NCI-H187 treated with DMSO at 0.1 percent for 48 hours (cell line): ENCODE measurements around the gene CIAO3.
A peak's percentile ranks its signal among the peaks of the same experiment; 100 is the strongest.

ENCODE experiments used
- DNase-seq: peaks from one replicate; lab custom pipeline; 2025; lab: John Stamatoyannopoulos, UW

The CIAO3 gene

DNA sequence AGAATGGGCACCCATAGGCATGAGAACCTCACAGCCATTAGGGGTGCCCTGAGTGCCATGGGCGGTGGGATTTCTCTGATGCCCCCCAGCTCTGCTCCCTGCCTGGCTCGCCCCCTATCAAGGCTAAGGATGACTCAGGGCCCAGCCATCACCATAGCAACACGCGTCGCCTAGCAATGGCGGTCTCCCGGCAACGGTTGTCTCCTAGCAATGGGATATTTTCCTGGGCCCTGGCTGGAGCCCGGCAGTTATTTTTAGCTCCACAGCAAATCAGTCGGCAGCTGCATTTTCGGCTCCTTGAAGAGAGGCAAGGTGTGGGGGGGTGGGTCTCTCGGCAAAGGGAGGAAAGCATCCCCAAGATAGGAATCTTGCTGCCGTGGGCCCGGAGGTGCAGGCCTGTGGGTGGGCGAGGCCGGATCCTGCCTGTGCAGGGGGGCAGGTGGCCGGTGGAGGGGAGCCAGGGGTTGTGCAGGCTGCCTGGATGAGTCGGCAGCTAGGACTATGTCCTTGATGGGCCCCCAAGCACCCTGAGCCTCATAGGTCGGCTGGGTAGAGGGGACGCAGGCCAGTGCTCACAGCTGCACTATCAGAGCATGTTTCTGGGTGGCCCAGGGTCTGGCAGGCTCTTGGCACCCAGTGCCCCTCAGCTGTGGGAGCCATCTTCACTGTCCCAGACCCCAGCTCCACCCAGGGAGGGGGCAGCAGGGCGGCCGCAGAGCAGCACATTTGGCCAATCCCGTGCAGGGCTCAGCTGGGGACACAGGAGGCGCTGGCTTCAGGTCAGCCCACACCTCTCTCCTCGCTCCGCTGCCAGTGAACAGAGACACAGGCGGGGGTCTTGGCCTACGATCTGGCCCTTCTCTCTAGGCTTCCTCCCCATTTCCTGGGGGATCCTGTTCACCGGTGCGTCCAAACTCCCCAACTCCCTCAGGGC, 31.0 kb downstream of the CIAO3 start:
- DNase-seq: peak; percentile 91

- DNase-seq: no peak
These were observed 31.8 kb downstream of the CIAO3 start for GRCh38 chr16:708959-709358.

- no peak for DNase-seq
These were observed 32.8 kb downstream of the CIAO3 start for GRCh38 chr16:708019-708418.

GRCh38 chr16:707062-707538, 33.7 kb downstream of the CIAO3 start:
- DNase-seq: no peak

DNA sequence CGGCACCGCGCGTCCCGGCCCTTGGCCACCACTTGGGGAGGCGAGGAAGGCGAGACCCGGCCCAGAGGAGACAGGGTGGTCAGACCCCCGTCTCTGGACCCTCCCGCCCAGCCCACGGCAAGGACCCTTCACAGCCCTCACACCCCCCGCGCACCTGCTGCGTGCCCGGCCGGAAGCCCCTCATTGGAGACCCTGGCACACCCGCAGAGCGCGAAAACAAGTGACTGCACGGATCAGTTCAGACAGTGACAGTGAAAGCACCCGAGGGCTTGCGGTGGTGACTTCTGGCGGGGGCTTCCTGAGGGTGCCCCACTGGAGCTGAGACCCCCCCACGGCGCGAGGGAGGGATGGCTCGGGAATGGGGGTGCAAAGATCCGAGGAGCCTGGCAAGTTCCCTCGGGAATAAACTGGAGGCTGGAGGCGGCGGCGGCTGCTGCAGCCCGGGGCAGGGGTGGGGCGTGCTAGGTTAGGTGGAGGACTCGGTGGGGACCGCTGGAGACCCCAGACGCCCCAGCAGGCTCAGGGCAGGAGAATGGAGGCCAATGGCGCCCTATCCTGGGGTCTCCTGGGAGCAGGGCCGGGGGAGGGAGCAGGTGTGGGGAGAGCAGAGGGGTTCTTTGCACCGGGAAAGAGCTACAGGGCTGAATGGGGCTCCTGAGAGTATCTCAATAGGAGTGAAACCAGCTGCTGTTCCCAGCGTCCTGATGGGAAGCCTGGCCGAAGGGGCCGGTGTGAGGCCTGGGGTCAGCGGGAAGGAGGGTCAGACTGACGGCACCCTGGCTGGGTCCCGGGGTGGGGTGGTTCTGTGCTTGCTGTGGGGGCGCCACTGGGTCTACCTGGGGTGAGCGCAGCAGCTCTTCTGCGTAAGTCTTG, 34.4 kb downstream of the CIAO3 start:
- DNase-seq: no peak

DNA sequence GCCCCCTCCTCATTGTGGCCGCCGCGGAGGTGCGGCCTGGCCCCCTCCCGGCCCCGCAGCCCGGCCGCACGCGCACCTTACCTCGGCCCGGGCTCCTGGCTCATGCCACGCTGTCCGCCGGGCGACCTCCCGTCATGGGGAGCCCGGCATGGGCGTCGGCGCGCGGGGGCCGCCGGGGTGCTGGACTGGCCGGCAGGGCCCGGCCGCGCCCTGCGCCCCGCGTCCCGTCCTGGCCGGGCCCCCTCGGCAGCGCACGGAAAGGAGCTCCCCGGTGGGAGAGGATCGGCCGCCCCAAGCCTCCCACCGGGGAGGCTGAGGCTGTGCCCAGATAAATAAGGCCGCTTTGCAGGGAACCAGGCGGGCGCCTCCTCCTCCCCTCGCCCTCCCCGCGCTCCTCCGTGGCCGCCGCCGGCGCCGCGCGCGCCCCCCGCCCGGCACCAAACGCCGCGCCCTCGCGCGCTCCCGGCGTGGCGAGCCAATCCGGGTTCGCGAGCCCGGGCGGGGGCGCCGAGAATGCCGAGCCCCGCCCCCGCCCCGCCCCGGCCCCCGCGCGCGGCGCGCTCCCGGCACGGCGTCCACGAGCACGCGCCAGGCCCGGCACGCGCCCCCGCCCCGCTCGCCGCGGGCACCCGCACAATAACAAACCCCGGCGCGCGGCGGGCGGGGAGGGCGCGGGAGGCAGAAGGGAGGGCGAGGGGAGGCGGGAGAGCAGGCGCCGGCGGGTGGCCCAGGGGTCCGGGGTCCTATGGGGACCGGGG, 35.2 kb downstream of the CIAO3 start, which contains the start of gene FBXL16:
TSS of gene FBXL16 (minus strand) at position 371 of the 758 bp plus-strand sequence. CDS start 8,396 bp downstream, outside the sequence.
- DNase-seq: no peak

GRCh38 chr16:704552-705380, 36.0 kb downstream of the CIAO3 start:
- no peak for DNase-seq

- no peak for DNase-seq
These were observed 36.8 kb downstream of the CIAO3 start for GRCh38 chr16:704047-704446.

GRCh38 chr16:703406-703805, 37.4 kb downstream of the CIAO3 start:
- DNase-seq: no peak

- DNase-seq: no peak
These were observed 38.5 kb downstream of the CIAO3 start for GRCh38 chr16:702341-702740.

DNA sequence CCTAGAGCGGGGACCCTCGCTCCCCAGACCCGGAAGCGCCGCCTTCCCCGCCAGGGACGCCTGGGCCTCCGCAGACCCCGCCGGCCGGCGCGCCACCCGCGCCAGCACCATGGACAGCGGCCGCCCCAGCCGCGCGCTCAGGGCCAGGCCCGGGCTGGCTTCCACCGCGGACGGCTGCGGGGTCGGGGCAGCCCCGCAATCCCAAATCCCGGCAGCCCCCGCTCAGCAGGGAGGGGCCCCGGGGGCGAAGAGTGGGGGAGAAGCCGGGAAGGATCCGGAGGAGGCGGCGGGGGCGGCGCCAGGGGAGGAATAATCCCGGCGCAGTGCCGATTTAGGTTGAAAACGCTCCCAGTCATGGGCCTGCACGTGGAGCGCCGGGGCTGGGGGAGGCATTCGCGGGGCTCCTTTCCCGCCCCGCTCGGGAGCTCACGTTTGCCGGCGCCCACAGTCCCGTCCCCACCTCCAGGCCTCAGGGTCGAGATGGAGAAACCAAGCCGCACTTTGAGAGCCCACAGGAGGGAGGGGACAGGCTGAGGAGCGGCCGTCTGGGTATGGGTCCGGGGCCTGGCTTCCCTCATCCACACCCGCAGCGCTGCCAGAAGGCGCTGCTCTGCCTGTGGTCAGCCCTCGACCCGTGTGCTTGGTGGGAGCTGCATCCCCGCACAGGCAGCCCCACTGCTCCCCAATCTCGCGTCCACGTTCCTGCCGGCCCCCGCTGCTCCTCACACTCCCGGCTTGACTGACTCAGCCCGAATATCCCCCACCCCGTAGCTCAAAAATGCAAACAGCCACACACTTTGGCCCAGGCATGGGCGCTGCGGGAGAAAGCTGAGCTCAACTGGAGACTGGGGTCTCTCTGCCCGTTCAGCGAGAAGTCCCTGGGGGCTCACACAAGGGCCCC, 39.9 kb downstream of the CIAO3 start:
- no peak for DNase-seq

DNA sequence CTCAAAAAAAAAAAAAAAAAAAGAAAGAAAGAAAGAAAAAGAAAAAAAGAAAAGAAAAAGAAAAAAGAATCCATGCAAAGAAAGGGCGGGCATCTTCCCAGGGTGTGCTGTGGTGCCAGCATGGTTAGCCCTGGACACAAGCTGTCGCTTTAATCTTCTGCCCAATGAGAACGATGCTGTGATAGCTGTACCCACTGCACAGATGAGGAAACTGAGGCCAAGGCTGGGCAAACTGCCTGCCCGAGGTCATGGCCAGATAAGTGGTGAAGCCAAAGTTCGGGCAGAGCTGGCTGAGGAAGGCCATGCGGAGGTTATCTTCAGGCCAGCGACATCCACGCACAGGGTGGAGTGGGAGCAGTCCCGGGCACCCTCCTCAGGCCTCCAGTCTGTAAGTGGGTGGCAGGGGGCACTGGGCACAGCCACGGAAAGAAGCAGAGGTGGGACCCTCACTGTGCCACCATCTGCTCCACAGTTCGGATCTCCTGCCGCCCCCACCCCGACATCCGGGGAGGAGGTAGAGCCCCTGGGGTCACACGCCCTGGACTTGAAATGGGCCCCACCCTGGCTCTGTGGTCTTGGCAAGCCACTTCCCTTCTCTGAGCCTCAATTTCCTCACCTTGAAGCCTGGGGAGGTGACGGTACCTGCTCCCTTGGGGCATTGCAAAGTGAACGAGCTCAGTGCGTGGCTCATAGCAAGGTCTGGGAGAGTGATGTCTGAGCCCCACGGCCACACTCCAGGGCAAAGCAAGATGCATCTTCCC, 41.7 kb downstream of the CIAO3 start:
- DNase-seq: no peak

DNA sequence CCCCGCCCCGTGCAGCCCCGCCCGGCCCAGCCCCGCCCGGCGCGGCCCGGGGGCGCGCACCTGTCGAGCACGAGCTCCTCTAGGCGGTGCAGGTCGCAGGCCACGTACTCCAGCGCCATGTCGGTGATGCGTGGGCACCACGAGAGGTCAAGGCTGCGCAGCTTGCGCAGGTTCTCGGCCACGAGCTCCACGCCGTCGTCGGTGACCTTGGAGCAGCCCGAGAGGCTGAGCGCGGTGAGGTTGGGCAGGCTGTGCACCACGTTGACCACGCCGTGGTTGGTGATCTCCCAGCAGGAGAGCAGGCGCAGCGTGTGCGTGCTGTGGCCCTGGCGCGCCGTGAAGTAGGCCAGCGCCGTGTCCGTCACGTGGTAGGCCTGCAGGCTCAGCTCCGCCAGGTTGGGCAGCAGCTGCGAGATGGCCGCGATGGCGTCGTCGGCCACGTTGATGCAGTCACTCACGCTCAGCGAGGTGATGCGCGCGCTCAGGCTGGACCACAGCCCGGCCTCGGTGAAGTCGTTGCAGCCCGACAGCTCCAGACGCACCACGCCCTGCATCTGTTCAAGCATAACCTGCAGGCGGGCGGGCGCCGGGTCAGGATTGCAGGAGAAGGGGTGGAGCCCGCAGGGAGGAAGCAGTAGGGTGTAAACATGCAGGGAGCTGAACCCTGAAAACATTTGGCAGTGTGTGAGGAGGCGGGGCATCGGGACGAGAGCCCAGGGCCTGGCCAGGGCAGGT, 45.3 kb downstream of the CIAO3 start:
- peak; percentile 93 for DNase-seq

GRCh38 chr16:694863-695354, 45.9 kb downstream of the CIAO3 start:
- no peak for DNase-seq

DNA sequence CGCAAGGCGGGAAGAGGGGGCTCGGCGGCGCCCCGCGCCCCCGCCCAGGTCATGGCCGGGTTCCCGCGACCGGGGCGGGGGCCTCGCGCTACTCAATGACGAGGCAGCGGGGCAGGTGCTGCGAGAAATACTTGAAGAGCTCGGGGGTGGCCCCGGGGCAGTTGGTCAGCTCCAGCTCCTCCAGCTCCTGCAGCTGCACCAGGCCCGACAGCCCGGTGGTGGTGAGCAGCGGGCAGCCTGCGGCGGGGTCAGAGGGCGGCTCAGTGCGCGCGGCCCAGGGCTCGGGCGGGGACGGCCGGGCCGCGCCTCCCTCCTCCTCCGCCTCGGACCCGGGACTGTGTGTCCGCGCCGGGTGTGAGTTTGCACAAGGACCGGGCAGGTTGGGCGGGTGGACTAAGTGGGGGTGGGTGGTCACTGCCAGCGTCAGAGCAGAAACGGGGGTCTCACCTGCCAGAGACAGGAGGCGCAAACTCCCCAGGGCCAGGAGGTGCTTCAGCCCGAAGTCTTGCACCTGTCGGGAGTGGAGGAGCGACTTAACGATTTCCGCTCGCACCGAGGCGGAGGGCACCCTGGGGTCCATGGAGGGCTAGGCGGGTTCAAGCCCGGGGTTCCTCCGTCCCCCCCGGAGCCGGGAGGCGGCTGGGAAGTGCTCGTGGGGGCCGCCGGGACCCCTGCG, 46.5 kb downstream of the CIAO3 start:
- DNase-seq: no peak

DNA sequence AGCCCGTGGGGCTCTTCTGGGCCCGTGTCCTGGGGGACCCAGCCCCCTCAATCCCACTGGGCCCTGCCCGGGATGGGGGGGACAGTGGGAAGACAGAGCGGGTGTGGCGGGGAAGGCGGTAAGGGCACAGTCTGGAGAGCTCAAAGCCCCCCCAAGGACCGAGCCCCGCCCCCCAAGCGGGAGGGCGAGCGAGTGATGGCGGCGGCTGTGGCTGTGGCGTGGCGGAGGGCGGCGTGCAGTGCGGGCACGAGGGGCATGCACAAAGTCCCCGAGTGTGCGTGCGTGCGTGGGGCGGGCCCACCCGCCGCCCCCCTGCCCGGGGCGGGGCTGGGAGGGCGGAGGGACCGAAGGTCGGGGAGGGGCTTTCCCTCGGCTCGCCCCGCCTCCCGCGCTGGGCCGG, 47.0 kb downstream of the CIAO3 start:
- DNase-seq: no peak

DNA sequence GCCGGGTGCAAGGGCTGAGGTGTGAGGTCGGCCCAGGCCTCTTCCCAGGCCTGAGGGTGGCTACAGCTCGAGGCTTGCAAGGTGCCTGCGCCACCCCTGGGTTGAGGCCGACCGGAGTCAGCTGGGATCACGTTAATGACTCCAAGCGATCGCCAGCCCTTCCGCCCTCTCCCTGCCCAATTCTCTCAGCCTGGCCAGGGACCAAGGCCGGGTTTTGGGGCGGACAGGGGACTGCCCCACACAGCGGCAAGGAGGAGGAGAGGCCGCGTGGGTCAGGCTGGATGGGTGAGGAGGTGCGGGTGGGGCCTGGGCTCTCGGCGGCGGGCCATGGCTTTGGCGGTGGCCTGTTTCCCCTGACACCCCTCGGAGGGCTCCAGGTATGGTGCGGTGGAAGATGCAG, 47.4 kb downstream of the CIAO3 start:
- DNase-seq: no peak
